Measurements from ENCODE around the gene SUV39H1.

The SUV39H1 gene

GRCh38 chrX:48711929-48712505 is 15.5 kb downstream of the SUV39H1 start:
- in situ Hi-C loops (cut with HindIII; ENCODE audit: low sequenced_read_pairs): no loop called here

GRCh38 chrX:48713847-48714246 is 17.3 kb downstream of the SUV39H1 start:
- in situ Hi-C loops (cut with HindIII; ENCODE audit: low sequenced_read_pairs): no loop called here

GRCh38 chrX:48714573-48714972 is 18.0 kb downstream of the SUV39H1 start:
- in situ Hi-C loops (cut with HindIII; ENCODE audit: low sequenced_read_pairs): no loop called here

- in situ Hi-C loops (cut with HindIII; ENCODE audit: low sequenced_read_pairs): no loop called here
Observed at GRCh38 chrX:48715072-48715471, 18.5 kb downstream of the SUV39H1 start.

- in situ Hi-C loops (cut with HindIII; ENCODE audit: low sequenced_read_pairs): no loop called here
Observed at GRCh38 chrX:48715876-48716502, 19.5 kb downstream of the SUV39H1 start.

GRCh38 chrX:48719958-48720357 is 23.4 kb downstream of the SUV39H1 start:
- in situ Hi-C loops (cut with HindIII; ENCODE audit: low sequenced_read_pairs): no loop called here

- in situ Hi-C loops (cut with HindIII; ENCODE audit: low sequenced_read_pairs): no loop called here
Observed at GRCh38 chrX:48720577-48721250, 24.2 kb downstream of the SUV39H1 start.

- in situ Hi-C loops (cut with HindIII; ENCODE audit: low sequenced_read_pairs): no loop called here
Observed at GRCh38 chrX:48721916-48722315, 25.4 kb downstream of the SUV39H1 start.

GRCh38 chrX:48726596-48726995 is 30.1 kb downstream of the SUV39H1 start:
- in situ Hi-C loops (cut with HindIII; ENCODE audit: low sequenced_read_pairs): no loop called here

- in situ Hi-C loops (cut with HindIII; ENCODE audit: low sequenced_read_pairs): no loop called here
Observed at GRCh38 chrX:48728653-48729052, 32.1 kb downstream of the SUV39H1 start.

GRCh38 chrX:48736303-48736702 is 39.8 kb downstream of the SUV39H1 start:
- in situ Hi-C loops (cut with HindIII; ENCODE audit: low sequenced_read_pairs): no loop called here

- in situ Hi-C loops (cut with HindIII; ENCODE audit: low sequenced_read_pairs): no loop called here
Observed at GRCh38 chrX:48736878-48737212, 40.3 kb downstream of the SUV39H1 start.

GRCh38 chrX:48737213-48737938 is 40.8 kb downstream of the SUV39H1 start:
- in situ Hi-C loops (cut with HindIII; ENCODE audit: low sequenced_read_pairs): no loop called here

GRCh38 chrX:48737940-48738339 is 41.4 kb downstream of the SUV39H1 start:
- in situ Hi-C loops (cut with HindIII; ENCODE audit: low sequenced_read_pairs): no loop called here

- in situ Hi-C loops (cut with HindIII; ENCODE audit: low sequenced_read_pairs): no loop called here
Observed at GRCh38 chrX:48741834-48742233, 45.3 kb downstream of the SUV39H1 start.

- in situ Hi-C loops (cut with HindIII; ENCODE audit: low sequenced_read_pairs): no loop called here
Observed at GRCh38 chrX:48745222-48745621, 48.7 kb downstream of the SUV39H1 start.

- in situ Hi-C loops (cut with HindIII; ENCODE audit: low sequenced_read_pairs): no loop called here
Observed at GRCh38 chrX:48747415-48748016, 51.0 kb downstream of the SUV39H1 start.

- in situ Hi-C loops (cut with HindIII; ENCODE audit: low sequenced_read_pairs): no loop called here
Observed at GRCh38 chrX:48749182-48749581, 52.6 kb downstream of the SUV39H1 start.

- in situ Hi-C loops (cut with HindIII; ENCODE audit: low sequenced_read_pairs): no loop called here
Observed at GRCh38 chrX:48751343-48751742, 54.8 kb downstream of the SUV39H1 start.

- in situ Hi-C loops (cut with HindIII; ENCODE audit: low sequenced_read_pairs): no loop called here
Observed at GRCh38 chrX:48752498-48752897, 56.0 kb downstream of the SUV39H1 start.

- in situ Hi-C loops (cut with HindIII; ENCODE audit: low sequenced_read_pairs): no loop called here
Observed at GRCh38 chrX:48753708-48754228, 57.2 kb downstream of the SUV39H1 start.

All from endothelial cell of hepatic sinusoid (primary cell).